ENCODE results near the gene CDC42. TPM values are rescaled to one million over a fixed set of nuclear protein-coding genes. Genes with fewer than 3 reads are reported as not detected.

The CDC42 gene
- total and polyA plus RNA-seq, 9 of the 15 experiments (the other 6 are each of a cell fraction or from before 2014, with no cell fraction given) = 186 to 398 (median 325) TPM

DNA sequence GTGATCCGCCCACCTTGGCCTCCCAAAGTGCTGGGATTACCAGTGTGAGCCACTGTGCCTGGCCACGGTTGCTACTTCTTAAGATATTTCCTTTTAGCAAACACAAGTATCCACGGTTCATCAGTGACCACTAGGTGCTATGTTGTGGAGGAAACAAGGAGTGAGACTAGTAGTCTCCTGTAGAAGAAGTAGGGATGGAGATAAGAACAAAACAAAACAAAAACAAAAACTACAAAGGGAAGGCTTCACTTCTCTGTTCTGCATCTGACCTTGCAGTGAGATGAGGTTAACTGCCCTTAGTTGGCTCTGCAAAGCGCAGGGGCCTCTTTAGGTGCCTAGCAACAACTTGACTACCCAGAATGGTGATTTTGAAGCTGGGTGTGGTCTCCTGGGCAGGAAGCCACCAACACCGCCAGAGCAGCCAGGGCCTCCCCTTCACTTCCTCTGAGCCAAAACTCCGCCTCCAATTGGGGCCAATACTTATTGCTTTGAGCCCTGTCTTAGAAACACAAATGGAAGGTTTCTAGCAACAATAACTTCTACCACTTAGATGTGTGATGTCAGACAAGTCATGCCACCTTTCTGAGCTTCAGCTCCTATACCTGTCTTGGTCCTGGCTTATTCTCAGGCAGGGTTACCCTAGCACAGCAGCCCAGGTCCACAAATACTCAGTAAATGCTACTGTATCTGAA, 12.8 kb upstream of the CDC42 start:
- no TSS peak for BruUV-seq (replicated peaks)
- H3K4me3 ChIP-seq = no peak overlapping the region
- ChIA-PET POLR2A (interaction anchor here (0.6 to 4.2 kb wide), 7 partner anchors 9 to 388 kb away, joined by 3 to 63 read pairs (median 5); partner anchors contain the start of gene CDC42), CTCF (ENCODE audit: low intra/inter-chr PET ratio) (no interaction called here)
- DNase-seq (ENCODE audit: extremely low read depth in 1 of 4, low spot score in 3 of 4) (peak; percentile 37 to 91 (median 58)), ATAC-seq (peak; percentile 96), FAIRE-seq (peak; percentile 89)
- H4K20me1 ChIP-seq (replicated peaks; ENCODE audit: control insufficient read depth, insufficient read depth, low read length) = no peaks in the 10 kb centered on the region
- peak overlapping the region; percentile 97 for H2AFZ ChIP-seq (ENCODE audit: low read depth, low read length)
- H3K4me2 ChIP-seq (ENCODE audit: insufficient read depth, low read length) = peak overlapping the region; percentile 73
- peak overlapping the region; percentile 30 to 57; a peak in 1 of 4 replicates for H3K9ac ChIP-seq (ENCODE audit: insufficient read depth in 1 of 2, low read depth in 2 of 2, low read length in 2 of 2)
- H3K9me3 ChIP-seq (replicated peaks; ENCODE audit: control insufficient read depth, insufficient read depth, low read depth, low read length) = no peaks in the 10 kb centered on the region
- no peaks in the 10 kb centered on the region for H3K27me3 ChIP-seq (ENCODE audit: control insufficient read depth in 2 of 2, insufficient read depth in 2 of 2, low read length in 2 of 2)
- H3K36me3 ChIP-seq (ENCODE audit: control insufficient read depth, insufficient read depth, low read length) = no peaks in the 10 kb centered on the region
- no peaks in the 10 kb centered on the region for H3K9me1 ChIP-seq (ENCODE audit: control insufficient read depth, insufficient read depth, low read length)
- in situ Hi-C loops (cut with MboI) = no loop called here
- peak overlapping the region; percentile 74 for H3K27ac ChIP-seq (ENCODE audit: extremely low read depth, low read depth, low read length)
- H3K4me1 ChIP-seq (replicated peaks in 1 of 2; ENCODE audit: control insufficient read depth in 2 of 2, insufficient read depth in 2 of 2, low read length in 2 of 2) = peaks cover 31 to 43% of the 10 kb centered on the region in 2 experiments
- no peaks in the 10 kb centered on the region for H3K79me2 ChIP-seq (ENCODE audit: control insufficient read depth, insufficient read depth, low read length)
- WGBS (ENCODE audit: insufficient coverage, low coverage, missing lambda C conversion rate) = 26% methylated on average over 6 of the region's 6 CpGs
- intact Hi-C loops (cut with micrococcal nuclease) = no loop called here
- TF ChIP-seq RCOR1 (IDR thresholded peaks at IDR 0.05; ENCODE audit: borderline replicate concordance in 1 of 2, low read depth in 2 of 2, low read length in 2 of 2) (peak in 1 of 2 experiments; percentile 76; a peak in 2 of 4 replicates), MCM3 (IDR thresholded peaks at IDR 0.05) (no peak), POLR2A (conservative IDR thresholded peaks at IDR 0.05) (0 out of 2 replicates have a peak, but pooled peaks have one; percentile 41), NBN (IDR thresholded peaks at IDR 0.05; ENCODE audit: low read depth) (peak; percentile 28; the same call in 1 of the 2 replicates), NR4A1 (CRISPR knock-in tag; IDR thresholded peaks at IDR 0.05) (no peak), NR4A1 (tag; IDR thresholded peaks at IDR 0.05) (0 out of 2 replicates have a peak, but pooled peaks have one; percentile 29), ETV5 (CRISPR knock-in tag; IDR thresholded peaks at IDR 0.05; ENCODE audit: low read depth) (no peak), CEBPB (tag; IDR thresholded peaks at IDR 0.05) (no peak), MAZ (CRISPR knock-in tag; conservative IDR thresholded peaks at IDR 0.05 in 1 of 2, IDR thresholded peaks at IDR 0.05 in 1 of 2) (0 out of 4 replicates have a peak, but pooled peaks have one; percentile 7 to 19), KDM1A (IDR thresholded peaks at IDR 0.05) (peak; percentile 44 to 67; a peak in 2 of 4 replicates), BRF1 (IDR thresholded peaks at IDR 0.05; ENCODE audit: borderline replicate concordance, extremely low read depth, insufficient read length) (no peak), PYGO2 (tag; IDR thresholded peaks at IDR 0.05) (no peak), ESRRA (IDR thresholded peaks at IDR 0.05; ENCODE audit: borderline replicate concordance, low read depth) (peak; percentile 94), MAFF (IDR thresholded peaks at IDR 0.05; ENCODE audit: low read length) (no peak)
- TF ChIP-seq, protein P1, sequence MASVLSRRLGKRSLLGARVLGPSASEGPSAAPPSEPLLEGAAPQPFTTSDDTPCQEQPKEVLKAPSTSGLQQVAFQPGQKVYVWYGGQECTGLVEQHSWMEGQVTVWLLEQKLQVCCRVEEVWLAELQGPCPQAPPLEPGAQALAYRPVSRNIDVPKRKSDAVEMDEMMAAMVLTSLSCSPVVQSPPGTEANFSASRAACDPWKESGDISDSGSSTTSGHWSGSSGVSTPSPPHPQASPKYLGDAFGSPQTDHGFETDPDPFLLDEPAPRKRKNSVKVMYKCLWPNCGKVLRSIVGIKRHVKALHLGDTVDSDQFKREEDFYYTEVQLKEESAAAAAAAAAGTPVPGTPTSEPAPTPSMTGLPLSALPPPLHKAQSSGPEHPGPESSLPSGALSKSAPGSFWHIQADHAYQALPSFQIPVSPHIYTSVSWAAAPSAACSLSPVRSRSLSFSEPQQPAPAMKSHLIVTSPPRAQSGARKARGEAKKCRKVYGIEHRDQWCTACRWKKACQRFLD (CRISPR knock-in tag; IDR thresholded peaks at IDR 0.05) = no peak
- TF ChIP-seq, protein P2, sequence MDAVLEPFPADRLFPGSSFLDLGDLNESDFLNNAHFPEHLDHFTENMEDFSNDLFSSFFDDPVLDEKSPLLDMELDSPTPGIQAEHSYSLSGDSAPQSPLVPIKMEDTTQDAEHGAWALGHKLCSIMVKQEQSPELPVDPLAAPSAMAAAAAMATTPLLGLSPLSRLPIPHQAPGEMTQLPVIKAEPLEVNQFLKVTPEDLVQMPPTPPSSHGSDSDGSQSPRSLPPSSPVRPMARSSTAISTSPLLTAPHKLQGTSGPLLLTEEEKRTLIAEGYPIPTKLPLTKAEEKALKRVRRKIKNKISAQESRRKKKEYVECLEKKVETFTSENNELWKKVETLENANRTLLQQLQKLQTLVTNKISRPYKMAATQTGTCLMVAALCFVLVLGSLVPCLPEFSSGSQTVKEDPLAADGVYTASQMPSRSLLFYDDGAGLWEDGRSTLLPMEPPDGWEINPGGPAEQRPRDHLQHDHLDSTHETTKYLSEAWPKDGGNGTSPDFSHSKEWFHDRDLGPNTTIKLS (IDR thresholded peaks at IDR 0.05; ENCODE audit: borderline replicate concordance, low read depth) = no peak
- TF ChIP-seq, protein P3, sequence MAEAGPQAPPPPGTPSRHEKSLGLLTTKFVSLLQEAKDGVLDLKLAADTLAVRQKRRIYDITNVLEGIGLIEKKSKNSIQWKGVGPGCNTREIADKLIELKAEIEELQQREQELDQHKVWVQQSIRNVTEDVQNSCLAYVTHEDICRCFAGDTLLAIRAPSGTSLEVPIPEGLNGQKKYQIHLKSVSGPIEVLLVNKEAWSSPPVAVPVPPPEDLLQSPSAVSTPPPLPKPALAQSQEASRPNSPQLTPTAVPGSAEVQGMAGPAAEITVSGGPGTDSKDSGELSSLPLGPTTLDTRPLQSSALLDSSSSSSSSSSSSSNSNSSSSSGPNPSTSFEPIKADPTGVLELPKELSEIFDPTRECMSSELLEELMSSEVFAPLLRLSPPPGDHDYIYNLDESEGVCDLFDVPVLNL (CRISPR knock-in tag; IDR thresholded peaks at IDR 0.05; ENCODE audit: low read depth) = no peak
